ENCODE measurements around the gene TPD52L2. TPM values are rescaled to one million over a fixed set of nuclear protein-coding genes. Genes with fewer than 3 reads are reported as not detected.

TPD52L2 gene
- total and polyA plus RNA-seq, 8 donors, result 16.3 to 47.3 (median 23.7) TPM

GRCh38 chr20:63934271-63935068 is 69.4 kb downstream of the TPD52L2 start:
- H3K36me3 ChIP-seq, result peaks cover 4 to 32% (median 20%) of the 10 kb centered on the region in 3 donors
- intact Hi-C loops (cut with DNase I), result no loop called here
- no peak for ATAC-seq

GRCh38 chr20:63935447-63935846 is 70.4 kb downstream of the TPD52L2 start:
- Histone ChIP-seq H3K27me3 (no peaks in the 10 kb centered on the region), H3K9me3 (no peaks in the 10 kb centered on the region), H3K4me1 (no peaks in the 10 kb centered on the region), H3K36me3 (peaks cover 6 to 28% (median 16%) of the 10 kb centered on the region in 3 donors), H3K4me3 (no peak overlapping the region), H3K27ac (no peak overlapping the region)
- TF ChIP-seq CTCF (IDR thresholded peaks at IDR 0.05), result no peak
- WGBS, 2 donors, result 93 to 94% methylated on average over 9 of the region's 9 CpGs
- DNase-seq (no peak), FAIRE-seq (no peak), ATAC-seq (no peak)
- intact Hi-C loops (cut with DNase I), result no loop called here

More at GRCh38 chr20:63934271-63935068, 69.4 kb downstream of the TPD52L2 start:
- 85 to 87% methylated on average over 37 of the region's 37 CpGs for WGBS, 2 donors
- DNase-seq (no peak), FAIRE-seq (no peak)
- no peak overlapping the region for H3K4me3 ChIP-seq
- no peaks in the 10 kb centered on the region for H3K4me1 ChIP-seq
- H3K27me3 ChIP-seq, result no peaks in the 10 kb centered on the region
- TF ChIP-seq CTCF (IDR thresholded peaks at IDR 0.05), result no peak
- H3K9me3 ChIP-seq, result no peaks in the 10 kb centered on the region
- no peak overlapping the region for H3K27ac ChIP-seq

GRCh38 chr20:63937596-63937995 is 72.5 kb downstream of the TPD52L2 start:
- Histone ChIP-seq H3K27ac (no peak overlapping the region), H3K27me3 (no peaks in the 10 kb centered on the region), H3K4me1 (no peaks in the 10 kb centered on the region), H3K9me3 (no peaks in the 10 kb centered on the region), H3K36me3 (peaks cover 3 to 19% (median 10%) of the 10 kb centered on the region in 3 donors), H3K4me3 (no peak overlapping the region)
- WGBS, 2 donors, result 83 to 85% methylated on average over 14 of the region's 14 CpGs
- intact Hi-C loops (cut with DNase I), result no loop called here
- DNase-seq (no peak), FAIRE-seq (no peak), ATAC-seq (no peak)
- TF ChIP-seq CTCF (IDR thresholded peaks at IDR 0.05), result no peak

- FAIRE-seq (no peak), ATAC-seq (no peak), DNase-seq (peak in 4 of 6 donors; percentile 9 to 71 (median 44))
- no peaks in the 10 kb centered on the region for H3K9me3 ChIP-seq
- no peak for TF ChIP-seq CTCF (IDR thresholded peaks at IDR 0.05)
- H3K4me3 ChIP-seq, result no peak overlapping the region
- H3K27ac ChIP-seq, result no peak overlapping the region
- intact Hi-C loops (cut with DNase I), result no loop called here
- peaks cover 3 to 36% (median 17%) of the 10 kb centered on the region in 3 donors for H3K36me3 ChIP-seq
- 88 to 92% methylated on average over 33 of the region's 33 CpGs for WGBS, 2 donors
- no peaks in the 10 kb centered on the region for H3K4me1 ChIP-seq
- H3K27me3 ChIP-seq, result no peaks in the 10 kb centered on the region
Measured at GRCh38 chr20:63939061-63939935, 74.2 kb downstream of the TPD52L2 start.

Measured in pancreas (tissue), 10 donors.